Tibial nerve (tissue), 4 donors: ENCODE results near the gene AOPEP. TPM values are rescaled to one million over a fixed set of nuclear protein-coding genes. Genes with fewer than 3 reads are reported as not detected.
A peak's percentile ranks its signal among the peaks of the same experiment; 100 is the strongest.

Experiments
- DNase-seq, 2 donors: peaks; one replicate each; pipeline ENCODE4 v3.0.0-alpha.2; 2019; ENCODE audit warnings: low spot score in 2 of 2
- H3K27ac ChIP-seq, 4 donors: fragments of 200-600 bp; sonication (generic) in 3 of 4; one replicate each; pipeline ENCODE4 v1.5.1; 2017 to 2019; ENCODE audit warnings: mild to moderate bottlenecking in 1 of 4
- H3K27me3 ChIP-seq, 2 donors: fragments of 200-600 bp; sonication (generic) in 1 of 2; one replicate each; pipeline versions ENCODE4 v1.5.1 to v1.6.0; 2017 to 2019
- H3K36me3 ChIP-seq, 3 donors: fragments of 200-600 bp; sonication (generic); one replicate each; pipeline ENCODE4 v1.5.1; 2018 to 2019
- H3K4me1 ChIP-seq, 4 donors: fragments of 200-600 bp; sonication (generic) in 3 of 4; one replicate each; pipeline ENCODE4 v1.5.1; 2017 to 2019
- H3K4me3 ChIP-seq, 4 donors: fragments of 200-600 bp; sonication (generic) in 3 of 4; one replicate each; pipeline ENCODE4 v1.5.1; 2017 to 2019; ENCODE audit warnings: mild to moderate bottlenecking in 1 of 4, moderate library complexity in 1 of 4
- H3K9me3 ChIP-seq, 4 donors: fragments of 200-600 bp; sonication (generic) in 3 of 4; one replicate each; pipeline ENCODE4 v1.5.1; 2017 to 2019
- CTCF ChIP-seq, 5 experiments: fragments of 200-600 bp in 3 of 5; fragments of 450-650 bp in 2 of 5; sonication (generic) in 3 of 5; IDR thresholded peaks; one replicate each; pipeline ENCODE4 v1.5.1; 2016 to 2019; ENCODE audit warnings: antibody characterized with exemption in 5 of 5, mild to moderate bottlenecking in 3 of 5, moderate library complexity in 2 of 5
- EP300 ChIP-seq, 2 donors: sonication (generic); formaldehyde crosslinking; IDR thresholded peaks; one replicate each; pipeline ENCODE4 v1.6.1; 2017; ENCODE audit warnings: antibody characterized with exemption in 2 of 2, mild to moderate bottlenecking in 1 of 2
- POLR2A ChIP-seq, 2 donors: fragments of 450-650 bp; IDR thresholded peaks; one replicate each; pipeline ENCODE4 v1.6.1; 2017; ENCODE audit warnings: antibody characterized with exemption in 2 of 2, mild to moderate bottlenecking in 2 of 2, moderate library complexity in 2 of 2
- WGBS, 2 donors: methylation state at CpG; one replicate each; pipeline ENCODE4 v1.1.5; 2018; 5-methylcytosine and 5-hydroxymethylcytosine counted together
- total RNA-seq, 4 donors: library from RNA; depleted of rRNA; stranded (reverse); fragments of >200 nt; gene quantifications; one replicate each; pipeline ENCODE4 v1.1.0, GENCODE V29; 2016

Gene AOPEP
- total RNA-seq, 4 donors from 2014 or later: 236 to 323 (median 265) TPM

DNA sequence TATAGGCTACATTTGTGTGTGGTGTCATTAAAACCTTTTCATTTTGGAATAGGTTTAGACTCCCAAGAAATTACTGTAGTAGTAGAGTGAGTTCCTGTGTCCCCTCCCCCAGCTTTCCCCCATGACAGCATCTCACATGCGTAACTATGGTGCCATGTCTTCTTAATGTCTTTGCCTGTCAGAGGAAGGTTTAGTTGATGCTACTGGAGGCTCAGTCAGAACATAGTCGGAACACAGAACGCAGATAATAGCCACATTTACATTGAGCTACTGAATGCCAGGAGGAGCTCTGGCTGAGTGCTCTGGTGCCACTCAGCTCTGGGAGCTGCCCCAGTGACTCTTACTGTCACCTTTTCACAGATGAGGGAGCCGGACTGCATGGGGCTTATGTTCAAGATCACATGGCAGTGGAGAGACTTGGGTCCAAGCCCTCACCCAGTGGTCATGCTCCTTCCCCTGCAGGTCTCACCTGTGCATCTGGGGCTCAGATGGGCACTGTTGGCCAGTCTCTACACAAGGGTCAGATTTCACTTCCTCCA lies 223.6 kb downstream of the AOPEP start:
- TF ChIP-seq CTCF (IDR thresholded peaks at IDR 0.05) (no peak), EP300 (IDR thresholded peaks at IDR 0.05) (no peak), POLR2A (IDR thresholded peaks at IDR 0.05) (no peak)
- WGBS, 2 donors: 88 to 93% methylated on average over 3 to 4 of the region's 4 CpGs
- Histone ChIP-seq H3K27me3 (no peaks in the 10 kb centered on the region), H3K4me3 (no peak overlapping the region), H3K4me1 (peaks cover 0 to 69% (median 32%) of the 10 kb centered on the region in 4 donors), H3K27ac (peak overlapping the region in 2 of 4 donors; percentile 56 to 84), H3K9me3 (no peaks in the 10 kb centered on the region), H3K36me3 (no peaks in the 10 kb centered on the region)
- no peak for DNase-seq

DNA sequence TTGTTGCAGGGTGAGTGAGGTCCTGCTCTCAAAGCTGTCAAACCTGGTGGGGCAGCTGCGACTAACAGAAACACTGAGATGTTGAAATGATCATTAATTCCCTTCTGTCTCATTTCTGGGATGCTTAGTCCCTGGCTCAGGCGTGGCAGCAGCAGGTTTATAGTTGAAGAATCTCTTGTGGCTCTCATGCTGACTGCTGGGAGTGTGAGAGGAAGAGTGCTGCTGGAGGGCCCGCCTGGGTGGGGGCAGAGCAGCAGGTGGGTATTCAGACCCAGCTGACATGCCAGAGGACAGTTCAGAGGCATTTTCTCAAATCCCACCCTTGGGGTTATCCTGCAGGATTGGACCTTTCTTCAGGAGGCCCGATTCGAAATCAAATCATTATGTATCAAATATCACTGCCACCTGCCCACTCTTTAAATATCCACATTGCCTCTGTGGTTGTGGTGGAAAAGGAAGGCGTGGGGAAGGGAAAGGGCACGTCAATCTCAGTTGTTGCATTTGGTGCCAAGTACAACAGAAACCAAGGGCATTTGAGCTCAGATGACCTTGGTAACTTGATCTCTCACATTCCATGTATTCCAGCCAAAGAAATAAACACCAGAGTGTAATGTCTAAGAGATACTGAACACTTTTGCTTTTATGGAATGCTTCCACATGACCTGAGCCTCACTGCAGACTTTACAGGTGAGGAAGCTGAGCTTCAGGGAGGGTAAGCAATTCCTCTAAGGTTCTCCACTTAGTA lies 224.3 kb downstream of the AOPEP start:
- peaks cover 0 to 62% (median 31%) of the 10 kb centered on the region in 4 donors for H3K4me1 ChIP-seq
- H3K9me3 ChIP-seq: no peaks in the 10 kb centered on the region
- TF ChIP-seq EP300 (IDR thresholded peaks at IDR 0.05) (peak in 1 of 2 donors; percentile 77), CTCF (IDR thresholded peaks at IDR 0.05) (no peak)
- H3K4me3 ChIP-seq: no peak overlapping the region
- peaks cover 0 to 5% (median 0%) of the 10 kb centered on the region in 3 donors for H3K36me3 ChIP-seq
- peak overlapping the region in 3 of 4 donors; percentile 45 to 84 (median 56) for H3K27ac ChIP-seq
- no peaks in the 10 kb centered on the region for H3K27me3 ChIP-seq
- WGBS, 2 donors: 39 to 40% methylated on average over 6 to 7 of the region's 7 CpGs
- no peak for DNase-seq

GRCh38 chr9:94951324-94952135 lies 225.0 kb downstream of the AOPEP start:
- 64 to 73% methylated on average over 5 of the region's 5 CpGs for WGBS, 2 donors

GRCh38 chr9:94952565-94953373 lies 226.3 kb downstream of the AOPEP start:
- no peaks in the 10 kb centered on the region for H3K9me3 ChIP-seq
- H3K27ac ChIP-seq: peak overlapping the region; percentile 15 to 84 (median 44)
- no peak overlapping the region for H3K4me3 ChIP-seq
- H3K36me3 ChIP-seq: peaks cover 0 to 17% (median 0%) of the 10 kb centered on the region in 3 donors
- peak in 1 of 2 donors; percentile 33 for DNase-seq
- H3K27me3 ChIP-seq: no peaks in the 10 kb centered on the region
- TF ChIP-seq POLR2A (IDR thresholded peaks at IDR 0.05) (peak in 1 of 2 donors; percentile 15), CTCF (IDR thresholded peaks at IDR 0.05) (no peak), EP300 (IDR thresholded peaks at IDR 0.05) (peak; percentile 44 to 78)
- H3K4me1 ChIP-seq: peaks cover 0 to 55% (median 30%) of the 10 kb centered on the region in 4 donors
- WGBS, 2 donors: 43 to 47% methylated on average over 8 of the region's 8 CpGs

More at GRCh38 chr9:94951324-94952135, 225.0 kb downstream of the AOPEP start:
- TF ChIP-seq CTCF (IDR thresholded peaks at IDR 0.05): no peak
- TF ChIP-seq POLR2A (IDR thresholded peaks at IDR 0.05): no peak
- no peak for TF ChIP-seq EP300 (IDR thresholded peaks at IDR 0.05)
- peaks cover 0 to 55% (median 30%) of the 10 kb centered on the region in 4 donors for H3K4me1 ChIP-seq
- H3K36me3 ChIP-seq: peaks cover 0 to 13% (median 0%) of the 10 kb centered on the region in 3 donors
- no peak for DNase-seq
- H3K4me3 ChIP-seq: no peak overlapping the region
- peak overlapping the region; percentile 31 to 84 (median 52) for H3K27ac ChIP-seq
- no peaks in the 10 kb centered on the region for H3K27me3 ChIP-seq
- no peaks in the 10 kb centered on the region for H3K9me3 ChIP-seq
